Sigmoid colon (tissue), 4 donors: ENCODE measurements around the gene SYDE2.

Source experiments
- POLR2AphosphoS5 ChIP-seq, 4 donors: sonication (generic); formaldehyde crosslinking; IDR thresholded peaks; one replicate each; pipeline ENCODE4 v1.6.1; 2017; ENCODE audit warnings: antibody characterized with exemption in 4 of 4
- TF ChIP-seq, protein P1 (sequence below), 4 experiments: fragments of 450-650 bp in 3 of 4; fragments of 200-600 bp in 1 of 4; IDR thresholded peaks; one replicate each; pipeline ENCODE4 v1.5.1; 2016 to 2019; ENCODE audit warnings: antibody characterized with exemption in 4 of 4, mild to moderate bottlenecking in 3 of 4, moderate library complexity in 2 of 4

DNA sequence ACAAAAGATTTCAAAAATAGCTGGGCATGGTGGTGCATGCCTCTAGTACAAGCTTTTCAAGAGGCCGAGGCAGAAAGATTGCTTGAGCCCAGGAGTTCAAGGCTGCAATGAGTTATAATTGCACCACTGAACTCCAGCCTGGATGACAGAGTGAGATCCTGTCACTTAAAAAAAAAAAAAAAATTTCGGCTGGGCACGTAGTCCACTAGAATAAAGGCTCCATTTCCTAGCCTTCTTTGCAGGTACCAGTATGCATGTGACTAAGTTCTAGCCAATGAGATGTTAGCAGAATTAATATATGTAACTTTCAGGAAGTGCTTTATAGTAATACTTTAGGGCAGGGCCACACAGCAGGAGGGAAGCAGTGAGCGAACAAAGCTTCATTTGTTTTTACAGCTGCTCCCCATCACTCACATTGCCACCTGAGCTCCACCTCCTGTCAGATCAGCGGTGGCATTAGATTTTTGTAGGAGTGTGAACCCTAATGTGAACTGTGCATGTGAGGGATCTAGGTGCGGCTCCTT lies 28.8 kb upstream of the SYDE2 start:
- TF ChIP-seq, protein P1, sequence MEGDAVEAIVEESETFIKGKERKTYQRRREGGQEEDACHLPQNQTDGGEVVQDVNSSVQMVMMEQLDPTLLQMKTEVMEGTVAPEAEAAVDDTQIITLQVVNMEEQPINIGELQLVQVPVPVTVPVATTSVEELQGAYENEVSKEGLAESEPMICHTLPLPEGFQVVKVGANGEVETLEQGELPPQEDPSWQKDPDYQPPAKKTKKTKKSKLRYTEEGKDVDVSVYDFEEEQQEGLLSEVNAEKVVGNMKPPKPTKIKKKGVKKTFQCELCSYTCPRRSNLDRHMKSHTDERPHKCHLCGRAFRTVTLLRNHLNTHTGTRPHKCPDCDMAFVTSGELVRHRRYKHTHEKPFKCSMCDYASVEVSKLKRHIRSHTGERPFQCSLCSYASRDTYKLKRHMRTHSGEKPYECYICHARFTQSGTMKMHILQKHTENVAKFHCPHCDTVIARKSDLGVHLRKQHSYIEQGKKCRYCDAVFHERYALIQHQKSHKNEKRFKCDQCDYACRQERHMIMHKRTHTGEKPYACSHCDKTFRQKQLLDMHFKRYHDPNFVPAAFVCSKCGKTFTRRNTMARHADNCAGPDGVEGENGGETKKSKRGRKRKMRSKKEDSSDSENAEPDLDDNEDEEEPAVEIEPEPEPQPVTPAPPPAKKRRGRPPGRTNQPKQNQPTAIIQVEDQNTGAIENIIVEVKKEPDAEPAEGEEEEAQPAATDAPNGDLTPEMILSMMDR (IDR thresholded peaks at IDR 0.05), result no peak
- TF ChIP-seq POLR2AphosphoS5 (IDR thresholded peaks at IDR 0.05), result no peak
